AG04450 (cell line): Measurements from ENCODE around the gene TARP.
"Not testable (repeated sequence)": the region's sequence is repeated elsewhere in the genome, so short reads cannot be mapped to it uniquely, and the experiment has no call there.

Experiments
- CTCF ChIA-PET: fragments of 300-600, 350-600 bp; formaldehyde crosslinking; extraction: SDS; loops from one replicate; lab custom pipeline; 2022; ENCODE audit warnings: antibody characterized with exemption, inconsistent platforms; lab: Charles Lee
- POLR2A ChIA-PET: fragments of 350-600 bp; formaldehyde crosslinking; extraction: SDS; loops from one replicate; lab custom pipeline; 2021; ENCODE audit warnings: antibody characterized with exemption, inconsistent platforms; lab: Yijun Ruan, JAX
- DNase-seq: peaks from one replicate; pipeline ENCODE4 v3.0.0-alpha.2; 2011; ENCODE audit warnings: low read depth, low spot score
- H3K27ac ChIP-seq: one replicate; pipeline ENCODE4 v1.5.1; 2012; ENCODE audit warnings: low read depth, low read length, control low read depth
- H3K27me3 ChIP-seq: one replicate; pipeline ENCODE4 v1.6.0; 2012; ENCODE audit warnings: low read length; ENCODE audit not compliant: control insufficient read depth, insufficient read depth
- H3K4me3 ChIP-seq: 2 replicates; pipeline ENCODE4 v1.5.1; 2011; ENCODE audit warnings: mild to moderate bottlenecking, low read depth, low read length, control low read depth
- H3K9me3 ChIP-seq: 2 replicates; pipeline ENCODE4 v1.5.1; 2012; ENCODE audit warnings: low read length; ENCODE audit not compliant: control insufficient read depth, insufficient read depth
- TF ChIP-seq, protein P1 (sequence below): IDR thresholded peaks from 2 replicates; pipeline ENCODE4 v1.5.1; 2011; ENCODE audit warnings: low read depth, low read length, control low read depth, inconsistent platforms

Gene TARP

DNA sequence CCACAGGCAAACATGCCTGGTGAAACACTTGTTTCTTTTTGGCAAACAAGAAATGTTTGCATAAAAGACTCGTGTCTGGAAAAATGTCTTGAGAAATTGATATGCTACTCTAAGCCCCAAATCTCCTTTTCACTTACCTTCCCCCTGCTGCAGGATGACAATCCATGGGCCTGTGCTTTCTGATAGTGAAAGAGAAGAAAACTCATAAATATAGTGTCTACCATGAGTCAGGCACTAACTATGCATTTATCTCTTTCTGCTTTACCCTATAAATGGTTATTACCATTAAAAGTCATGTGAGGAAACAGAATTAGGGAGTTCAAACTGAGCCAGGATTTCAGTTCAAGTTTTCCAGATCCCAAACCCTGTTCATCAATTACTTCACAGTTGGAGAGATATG lies 6.6 kb upstream of the TARP start:
- POLR2A ChIA-PET: no interaction called here
- TF ChIP-seq, protein P1, sequence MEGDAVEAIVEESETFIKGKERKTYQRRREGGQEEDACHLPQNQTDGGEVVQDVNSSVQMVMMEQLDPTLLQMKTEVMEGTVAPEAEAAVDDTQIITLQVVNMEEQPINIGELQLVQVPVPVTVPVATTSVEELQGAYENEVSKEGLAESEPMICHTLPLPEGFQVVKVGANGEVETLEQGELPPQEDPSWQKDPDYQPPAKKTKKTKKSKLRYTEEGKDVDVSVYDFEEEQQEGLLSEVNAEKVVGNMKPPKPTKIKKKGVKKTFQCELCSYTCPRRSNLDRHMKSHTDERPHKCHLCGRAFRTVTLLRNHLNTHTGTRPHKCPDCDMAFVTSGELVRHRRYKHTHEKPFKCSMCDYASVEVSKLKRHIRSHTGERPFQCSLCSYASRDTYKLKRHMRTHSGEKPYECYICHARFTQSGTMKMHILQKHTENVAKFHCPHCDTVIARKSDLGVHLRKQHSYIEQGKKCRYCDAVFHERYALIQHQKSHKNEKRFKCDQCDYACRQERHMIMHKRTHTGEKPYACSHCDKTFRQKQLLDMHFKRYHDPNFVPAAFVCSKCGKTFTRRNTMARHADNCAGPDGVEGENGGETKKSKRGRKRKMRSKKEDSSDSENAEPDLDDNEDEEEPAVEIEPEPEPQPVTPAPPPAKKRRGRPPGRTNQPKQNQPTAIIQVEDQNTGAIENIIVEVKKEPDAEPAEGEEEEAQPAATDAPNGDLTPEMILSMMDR: no peak
- Histone ChIP-seq H3K27ac (no peak overlapping the region), H3K27me3 (peaks cover 2% of the 10 kb centered on the region), H3K4me3 (no peak overlapping the region), H3K9me3 (no peaks in the 10 kb centered on the region)
- CTCF ChIA-PET: no interaction called here
- DNase-seq: no peak

DNA sequence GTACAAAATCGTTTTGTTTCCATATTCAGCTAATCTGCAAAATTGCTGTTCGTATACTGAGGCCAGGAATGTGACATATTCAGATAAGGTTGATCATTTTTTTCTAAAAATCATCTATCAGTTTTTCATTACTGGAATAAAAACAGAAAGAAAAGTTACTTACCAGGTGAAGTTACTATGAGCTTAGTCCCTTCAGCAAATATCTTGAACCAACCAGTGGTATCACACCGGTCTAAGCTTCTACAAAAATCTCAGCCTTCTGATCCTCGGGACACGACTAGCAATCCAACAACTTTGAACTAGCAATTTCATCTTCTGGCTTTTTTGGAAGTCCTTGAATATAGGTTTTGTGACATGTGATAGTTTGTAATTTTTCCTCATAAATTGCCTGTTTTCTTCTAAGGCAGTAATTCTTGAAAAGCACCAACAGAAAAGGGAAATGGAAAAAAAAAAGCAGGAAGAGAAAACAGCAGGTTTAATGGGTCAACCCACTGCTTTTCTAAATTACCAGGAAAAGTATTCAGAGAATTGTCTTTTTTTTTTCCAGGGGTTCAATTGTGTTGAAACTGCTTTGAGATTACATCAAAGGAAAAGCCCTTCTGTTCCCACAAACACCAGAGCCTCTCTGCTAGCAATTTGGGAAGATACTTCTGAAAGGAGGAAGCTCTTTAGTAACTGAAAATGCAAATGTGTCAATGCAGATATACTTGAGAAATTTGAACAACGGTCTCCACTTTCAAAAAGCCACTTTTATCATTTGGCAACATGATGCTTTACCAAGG lies 2.9 kb upstream of the TARP start:
- ChIA-PET POLR2A (no interaction called here), CTCF (interaction anchor here (2.6 kb wide), 1 partner anchor 59 kb away, joined by 9 read pairs; no protein-coding TSS in a partner anchor)
- TF ChIP-seq, protein P1: no peak
- Histone ChIP-seq H3K4me3 (no peak overlapping the region), H3K27ac (no peak overlapping the region), H3K9me3 (no peaks in the 10 kb centered on the region), H3K27me3 (no peaks in the 10 kb centered on the region)
- DNase-seq: no peak

DNA sequence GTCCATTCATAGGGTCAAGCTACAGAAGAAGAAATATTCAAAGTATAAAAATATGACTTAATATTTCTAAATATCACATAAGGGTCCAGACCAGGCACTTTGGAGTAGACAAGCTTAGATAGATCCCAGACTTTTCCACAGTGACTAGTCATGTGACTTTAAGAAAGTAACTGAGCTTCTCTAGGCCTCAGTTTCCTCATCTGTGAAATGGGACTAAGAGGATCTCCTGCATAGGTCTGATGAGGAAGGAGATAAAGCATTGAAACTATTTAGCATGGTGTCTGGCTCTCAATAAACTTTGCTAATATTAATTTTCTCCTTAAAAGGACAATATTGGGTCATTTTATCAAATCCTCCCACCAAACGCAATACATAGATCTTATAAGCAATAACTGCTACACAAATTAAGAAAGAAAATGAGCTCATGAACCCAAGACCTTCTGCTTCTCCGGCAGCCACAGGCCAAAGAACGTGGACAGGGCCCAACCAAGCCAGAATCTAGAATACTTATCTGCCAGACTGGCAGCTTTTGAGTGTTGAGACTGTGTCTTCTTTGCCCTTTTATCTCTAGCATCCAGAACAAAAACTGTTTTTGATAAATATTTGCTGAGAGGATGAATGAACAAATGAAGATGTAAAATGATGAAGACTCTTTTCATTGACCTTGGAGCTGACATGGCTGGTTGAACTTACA lies 1.6 kb upstream of the TARP start:
- CTCF ChIA-PET: interaction anchor here (2.6 kb wide), 1 partner anchor 61 kb away, joined by 9 read pairs; no protein-coding TSS in a partner anchor
- TF ChIP-seq, protein P1: no peak
- H3K4me3 ChIP-seq: no peak overlapping the region
- no peak for DNase-seq
- no peaks in the 10 kb centered on the region for H3K9me3 ChIP-seq
- no peaks in the 10 kb centered on the region for H3K27me3 ChIP-seq
- POLR2A ChIA-PET: no interaction called here
- no peak overlapping the region for H3K27ac ChIP-seq

DNA sequence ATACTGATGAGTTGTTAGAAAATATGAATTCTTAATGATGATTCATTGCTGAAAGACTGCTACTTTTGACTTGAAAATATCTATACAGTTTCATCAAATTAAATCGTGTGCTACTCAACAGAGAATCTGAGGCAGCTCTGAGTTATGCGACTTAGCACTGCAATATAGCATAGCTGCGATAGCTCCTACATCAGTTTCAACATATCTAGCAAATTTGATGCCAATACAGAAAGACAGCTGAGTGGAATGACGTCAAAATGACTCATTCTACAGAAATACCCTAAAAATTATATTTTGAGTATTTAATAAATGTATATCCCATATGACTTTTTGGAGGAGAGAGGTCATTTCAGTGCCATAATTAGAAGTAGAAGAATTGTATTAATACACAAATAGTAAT lies 1.1 kb upstream of the TARP start:
- no peaks in the 10 kb centered on the region for H3K27me3 ChIP-seq
- TF ChIP-seq, protein P1: no peak
- no peak overlapping the region for H3K27ac ChIP-seq
- POLR2A ChIA-PET: interaction anchor here (0.6 kb wide), 1 partner anchor 405 kb away, joined by 3 read pairs; no protein-coding TSS in a partner anchor
- no peak for DNase-seq
- H3K4me3 ChIP-seq: no peak overlapping the region
- H3K9me3 ChIP-seq: no peaks in the 10 kb centered on the region
- CTCF ChIA-PET: interaction anchor here (2.6 kb wide), 1 partner anchor 61 kb away, joined by 9 read pairs; no protein-coding TSS in a partner anchor

DNA sequence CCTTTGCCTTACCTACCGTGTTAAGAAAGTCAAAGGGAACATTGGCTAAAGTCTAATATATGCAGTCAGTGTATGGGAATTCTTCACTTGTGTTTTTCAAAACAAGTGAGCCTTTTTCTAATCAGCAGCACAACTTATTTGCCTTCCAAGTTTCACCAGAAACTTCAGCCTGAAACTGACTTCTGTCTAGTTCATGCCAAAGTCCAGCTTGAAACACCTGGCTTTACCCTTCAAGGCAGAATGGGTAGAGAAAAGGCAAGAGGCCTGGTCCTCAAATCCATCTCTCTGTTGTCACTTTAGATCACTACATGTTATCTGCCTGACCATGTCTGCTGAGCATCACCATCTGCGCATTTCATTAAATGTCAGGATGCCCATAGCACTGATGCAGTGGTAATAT lies 3.0 kb downstream of the TARP start:
- H3K27ac ChIP-seq, H3K27me3 ChIP-seq, CTCF ChIA-PET, DNase-seq, H3K9me3 ChIP-seq, POLR2A ChIA-PET, H3K4me3 ChIP-seq: not testable (repeated sequence)

DNA sequence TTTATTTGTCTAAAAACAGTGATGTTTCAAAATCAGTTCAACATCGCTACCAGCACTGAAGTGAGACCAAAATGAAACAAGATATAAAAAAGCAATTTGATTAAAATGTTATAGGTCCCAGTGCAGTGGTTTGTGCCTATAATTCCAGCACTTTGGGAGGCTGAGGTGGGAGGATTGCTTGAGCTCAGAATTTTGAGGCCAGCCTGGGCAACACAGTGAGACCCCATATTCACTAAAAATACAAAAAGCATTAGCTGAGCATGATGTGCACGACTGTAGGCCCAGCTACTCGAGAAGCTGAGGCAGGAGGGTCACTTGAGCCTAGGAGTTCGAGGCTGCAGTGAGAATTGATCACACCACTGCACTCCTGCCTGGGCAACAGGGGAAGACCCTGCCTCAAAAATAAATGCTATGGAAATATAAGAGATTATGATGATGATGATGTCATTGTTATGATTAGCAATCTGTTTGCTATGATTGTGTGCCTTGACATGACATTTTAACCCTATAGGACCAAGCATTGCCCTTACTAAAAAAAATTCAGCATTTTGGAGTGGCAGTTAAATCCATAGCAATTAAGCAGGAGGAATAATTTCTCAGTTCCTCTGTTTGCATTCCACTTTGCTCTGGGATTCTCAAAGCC lies 3.6 kb downstream of the TARP start:
- POLR2A ChIA-PET, H3K9me3 ChIP-seq, H3K4me3 ChIP-seq, CTCF ChIA-PET, DNase-seq, H3K27ac ChIP-seq, H3K27me3 ChIP-seq: not testable (repeated sequence)

DNA sequence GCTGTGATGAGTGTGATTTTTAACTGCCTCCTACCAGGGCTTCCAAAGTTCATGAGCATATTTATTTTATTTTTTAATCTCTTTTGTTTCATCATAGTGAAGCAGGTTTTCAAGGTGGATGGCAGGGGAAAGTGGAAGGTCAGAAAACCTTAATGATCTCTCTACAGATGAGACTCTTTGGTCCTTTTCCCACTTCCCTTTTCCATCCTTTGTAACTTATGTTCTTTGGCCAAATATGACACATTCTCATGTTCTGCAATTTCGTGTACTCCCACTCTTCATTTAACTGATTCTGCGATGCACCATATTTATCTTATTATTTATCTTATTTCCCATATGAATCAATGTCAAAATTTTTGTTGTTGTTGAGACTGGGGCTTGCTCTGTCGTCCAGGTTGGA lies 7.5 kb downstream of the TARP start:
- POLR2A ChIA-PET: not testable (repeated sequence)

DNA sequence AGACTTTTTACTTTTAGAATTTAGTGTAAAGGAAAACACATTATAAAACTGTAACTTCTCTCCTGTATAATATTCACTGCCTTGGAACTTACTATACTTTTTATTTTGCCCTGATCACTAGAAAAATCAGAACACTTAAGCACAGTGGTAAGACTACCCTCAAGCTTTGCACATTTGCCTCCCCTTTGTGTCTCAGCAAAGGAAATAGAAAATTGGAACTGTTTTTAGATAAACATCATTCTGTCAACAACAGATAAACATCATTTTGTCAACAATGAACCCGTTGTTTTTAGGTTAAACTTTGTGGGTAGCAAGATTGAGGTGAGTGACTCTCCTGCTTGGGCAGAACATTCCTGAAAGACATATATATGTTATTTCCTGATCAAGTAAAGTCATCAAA lies 8.8 kb downstream of the TARP start:
- H3K27me3 ChIP-seq, POLR2A ChIA-PET, CTCF ChIA-PET, DNase-seq, H3K27ac ChIP-seq, H3K9me3 ChIP-seq, H3K4me3 ChIP-seq: not testable (repeated sequence)

More for the DNA sequence above, 7.5 kb downstream of the TARP start:
- H3K4me3 ChIP-seq, H3K27me3 ChIP-seq, H3K27ac ChIP-seq, DNase-seq, CTCF ChIA-PET, H3K9me3 ChIP-seq: not testable (repeated sequence)
